ENCODE data around the gene CCDC38. TPM values are rescaled to one million over a fixed set of nuclear protein-coding genes. Genes with fewer than 3 reads are reported as not detected.

CCDC38 gene
- total RNA-seq, 1 donor from 2014 or later: not detected

DNA sequence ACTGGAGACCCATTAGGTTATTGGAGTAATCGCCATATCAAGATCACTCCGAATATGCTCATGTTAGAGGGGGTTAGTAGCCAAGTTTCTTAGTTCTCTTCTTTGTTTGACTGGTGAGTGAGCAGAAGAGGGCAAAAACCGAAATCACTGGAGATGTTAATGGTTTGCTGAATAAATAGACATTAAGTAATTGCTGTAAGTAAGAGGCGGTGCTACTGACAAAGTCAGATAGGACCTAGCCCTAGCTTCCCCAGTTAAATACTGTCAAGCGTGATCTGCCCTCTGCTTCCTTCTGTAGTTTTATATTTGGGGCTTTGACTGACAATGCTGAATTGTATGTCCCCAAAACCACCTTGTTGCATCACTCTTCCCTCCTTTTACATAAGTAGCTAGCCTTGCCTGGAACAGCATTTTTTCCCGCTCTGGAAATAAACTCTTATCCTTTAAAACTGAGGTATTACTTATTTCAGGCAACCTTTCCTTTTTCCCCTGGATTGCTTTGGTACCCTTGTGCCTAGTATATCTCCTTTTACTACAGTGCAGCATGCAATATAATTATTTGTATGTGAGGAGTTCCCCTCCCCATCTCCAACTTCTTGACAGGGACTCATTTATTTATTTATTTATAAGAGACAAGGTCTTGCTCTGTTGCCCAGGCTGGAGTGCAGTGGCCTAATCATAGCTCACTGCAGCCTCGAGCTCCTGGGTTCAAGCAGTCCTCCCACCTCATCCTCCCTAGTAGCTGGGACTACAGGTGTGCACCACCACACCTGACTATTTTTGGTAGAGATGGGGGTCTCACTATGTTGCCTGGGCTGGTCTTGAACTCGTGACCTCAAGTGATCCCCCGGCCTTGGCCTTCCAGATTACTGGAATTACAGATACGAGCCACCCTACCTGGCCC, 82.2 kb downstream of the CCDC38 start:
- TF ChIP-seq CTCF (conservative IDR thresholded peaks at IDR 0.05): no peak
- Mint-ChIP-seq H3K4me1 (peaks cover 4% of the 10 kb centered on the region), H3K36me3 (ENCODE audit: low read depth) (peaks cover 23% of the 10 kb centered on the region), H3K9me3 (no peaks in the 10 kb centered on the region), H3K4me3 (no peak overlapping the region), H3K27ac (ENCODE audit: unreplicated experiment) (no peak overlapping the region), H3K27me3 (ENCODE audit: low read depth) (no peaks in the 10 kb centered on the region)
- no peak for DNase-seq (ENCODE audit: low read depth, low spot score)

DNA sequence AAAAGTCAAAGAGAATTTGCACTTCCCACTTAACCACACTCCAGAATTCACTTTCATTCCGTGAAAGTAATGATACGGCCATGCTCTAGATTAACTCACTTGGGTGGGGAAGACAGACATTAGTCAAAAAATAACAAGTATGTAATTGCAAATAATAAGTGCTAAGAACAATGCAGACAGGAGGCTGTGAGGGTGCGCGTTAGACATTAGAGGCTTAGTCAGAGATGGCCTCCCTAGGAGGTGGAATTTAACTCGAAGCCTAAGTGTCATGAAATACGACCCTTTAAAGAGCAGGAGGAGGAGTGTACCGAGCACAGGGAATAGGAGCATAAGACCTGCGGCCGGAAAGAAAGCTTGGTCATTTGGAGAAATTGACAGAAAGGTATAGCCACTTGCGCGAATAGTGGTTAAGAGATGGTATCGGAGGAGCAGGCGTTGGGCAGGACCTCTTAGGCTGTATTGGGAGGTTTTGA, 83.0 kb downstream of the CCDC38 start:
- Mint-ChIP-seq H3K27me3 (ENCODE audit: low read depth) (no peaks in the 10 kb centered on the region), H3K4me1 (peaks cover 8% of the 10 kb centered on the region), H3K27ac (ENCODE audit: unreplicated experiment) (no peak overlapping the region), H3K36me3 (ENCODE audit: low read depth) (peaks cover 23% of the 10 kb centered on the region), H3K4me3 (no peak overlapping the region), H3K9me3 (no peaks in the 10 kb centered on the region)
- DNase-seq (ENCODE audit: low read depth, low spot score): no peak
- TF ChIP-seq CTCF (conservative IDR thresholded peaks at IDR 0.05): no peak

DNA sequence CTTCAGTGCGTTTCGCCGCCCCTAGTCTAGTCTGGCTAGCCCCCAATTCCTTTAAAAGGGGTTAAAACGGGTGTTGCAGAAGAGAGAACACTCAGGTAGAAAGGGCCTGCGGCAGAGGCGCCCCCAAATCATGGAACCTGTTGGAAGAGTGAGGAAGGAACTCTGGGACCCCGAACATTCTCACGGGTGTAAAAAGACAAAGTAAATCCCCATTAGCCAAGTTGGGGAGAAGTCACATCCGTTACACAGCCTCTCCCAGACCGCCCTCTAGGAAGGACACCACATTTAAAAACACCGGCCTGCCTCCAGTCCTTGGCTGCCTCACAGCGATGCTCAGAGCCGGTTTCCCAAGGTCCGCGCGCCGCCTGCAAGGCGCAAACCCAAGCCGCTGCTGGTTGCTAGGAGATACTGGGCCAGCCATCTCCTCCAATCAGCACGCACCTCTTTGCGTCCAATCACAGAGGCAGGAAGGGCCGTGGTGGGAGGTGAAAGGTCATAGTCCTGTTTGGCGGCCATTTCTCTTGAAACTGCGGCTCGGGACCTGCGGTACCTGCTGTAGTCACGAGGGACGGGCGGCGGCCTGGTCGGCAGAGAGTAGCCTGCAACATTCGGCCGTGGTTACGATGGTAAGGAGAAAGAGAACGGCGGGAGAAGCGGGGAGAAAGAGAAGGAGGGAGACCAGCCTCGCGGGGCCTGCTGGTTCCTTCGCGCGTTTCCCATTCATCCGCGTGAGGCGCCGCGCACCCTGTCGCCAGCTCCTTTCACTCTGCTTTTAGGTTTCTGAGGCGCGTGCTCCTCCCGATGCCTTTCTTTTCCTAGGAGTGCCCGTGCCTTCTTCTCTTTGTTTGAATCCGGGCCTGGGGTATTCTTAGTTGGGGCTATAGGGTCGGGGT, 83.7 kb downstream of the CCDC38 start, which contains the start of gene SNRPF:
Gene SNRPF (plus strand): TSS at position 502 of the 893 bp plus-strand sequence. CDS start 122 bp downstream, at position 624.
- peak; percentile 35 for TF ChIP-seq CTCF (conservative IDR thresholded peaks at IDR 0.05)
- peaks cover 23% of the 10 kb centered on the region for H3K36me3 Mint-ChIP-seq (ENCODE audit: low read depth)
- H3K4me3 Mint-ChIP-seq: no peak within 1 kb of the TSS
- no peak within 1 kb of the TSS for H3K27ac Mint-ChIP-seq (ENCODE audit: unreplicated experiment)
- peaks cover 11% of the 10 kb centered on the region for H3K4me1 Mint-ChIP-seq
- H3K27me3 Mint-ChIP-seq (ENCODE audit: low read depth): no peaks in the 10 kb centered on the region
- no peaks in the 10 kb centered on the region for H3K9me3 Mint-ChIP-seq
- DNase-seq (ENCODE audit: low read depth, low spot score): peak; percentile 89

GRCh38 chr12:95857799-95858198, 84.6 kb downstream of the CCDC38 start:
- H3K36me3 Mint-ChIP-seq (ENCODE audit: low read depth): peaks cover 16% of the 10 kb centered on the region
- H3K27me3 Mint-ChIP-seq (ENCODE audit: low read depth): no peaks in the 10 kb centered on the region
- peaks cover 14% of the 10 kb centered on the region for H3K4me1 Mint-ChIP-seq
- H3K27ac Mint-ChIP-seq (ENCODE audit: unreplicated experiment): no peak overlapping the region
- TF ChIP-seq CTCF (conservative IDR thresholded peaks at IDR 0.05): no peak
- H3K9me3 Mint-ChIP-seq: no peaks in the 10 kb centered on the region
- no peak for DNase-seq (ENCODE audit: low read depth, low spot score)
- no peak overlapping the region for H3K4me3 Mint-ChIP-seq

DNA sequence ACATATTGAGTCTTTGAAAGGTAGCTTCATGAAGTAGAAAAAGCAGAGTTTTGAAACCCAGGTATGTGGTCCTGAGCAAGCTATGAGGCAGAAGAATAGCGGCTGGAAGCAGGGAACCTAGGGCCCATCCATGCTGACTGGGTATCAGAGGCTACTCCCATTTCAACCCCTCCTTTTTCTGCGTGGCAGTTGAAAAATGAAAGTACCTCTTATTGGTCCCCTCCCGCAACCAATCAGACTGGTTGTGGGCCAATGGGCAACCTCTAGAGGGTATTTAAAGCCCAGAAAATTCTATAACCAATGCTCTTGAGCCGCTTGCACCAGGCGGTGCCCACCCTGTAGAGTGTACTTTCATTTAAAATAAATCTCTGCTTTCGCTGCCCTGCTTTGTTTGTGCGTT, 85.3 kb downstream of the CCDC38 start:
- no peaks in the 10 kb centered on the region for H3K9me3 Mint-ChIP-seq
- no peaks in the 10 kb centered on the region for H3K27me3 Mint-ChIP-seq (ENCODE audit: low read depth)
- H3K4me1 Mint-ChIP-seq: peaks cover 14% of the 10 kb centered on the region
- peak overlapping the region; percentile 38 for H3K4me3 Mint-ChIP-seq
- H3K36me3 Mint-ChIP-seq (ENCODE audit: low read depth): peaks cover 11% of the 10 kb centered on the region
- no peak overlapping the region for H3K27ac Mint-ChIP-seq (ENCODE audit: unreplicated experiment)
- TF ChIP-seq CTCF (conservative IDR thresholded peaks at IDR 0.05): no peak
- no peak for DNase-seq (ENCODE audit: low read depth, low spot score)

Measured in neural crest cell (in vitro differentiated cells).